Neural progenitor cell (in vitro differentiated cells): ENCODE data around the gene ESPNL. TPM values are rescaled to one million over a fixed set of nuclear protein-coding genes. Genes with fewer than 3 reads are reported as not detected.

ENCODE experiments used
- DNase-seq: peaks from one replicate; pipeline ENCODE4 v3.0.0-alpha.2; 2016; ENCODE audit warnings: low spot score
- H2AFZ ChIP-seq: fragments of 200-600 bp; sonication (generic); replicated peaks from 2 replicates; pipeline ENCODE4 v1.6.1; 2016; ENCODE audit warnings: antibody characterized with exemption
- H3F3A ChIP-seq: fragments of 200-600 bp; sonication (generic); 2 replicates; pipeline ENCODE4 v1.6.1; 2016; ENCODE audit warnings: antibody characterized with exemption, low read depth
- H3K27ac ChIP-seq: fragments of 200-600 bp; sonication (generic); 2 replicates; pipeline ENCODE4 v1.5.1; 2016; ENCODE audit warnings: mild to moderate bottlenecking
- H3K27me3 ChIP-seq: fragments of 200-600 bp; sonication (generic); 2 replicates; pipeline ENCODE4 v1.6.1; 2016; ENCODE audit warnings: mild to moderate bottlenecking, moderate library complexity
- H3K36me3 ChIP-seq: fragments of 200-600 bp; sonication (generic); 2 replicates; pipeline ENCODE4 v1.5.1; 2016
- H3K4me1 ChIP-seq: fragments of 200-600 bp; sonication (generic); 2 replicates; pipeline ENCODE4 v1.6.1; 2016; ENCODE audit warnings: mixed run types
- H3K4me2 ChIP-seq: fragments of 200-600 bp; sonication (generic); 2 replicates; pipeline ENCODE4 v1.6.1; 2016
- H3K4me3 ChIP-seq: fragments of 200-600 bp; sonication (generic); 2 replicates; pipeline ENCODE4 v1.5.1; 2016
- H3K79me2 ChIP-seq: fragments of 200-600 bp; sonication (generic); 2 replicates; pipeline ENCODE4 v1.6.1; 2016; ENCODE audit warnings: low read depth
- H3K9ac ChIP-seq: fragments of 200-600 bp; sonication (generic); 2 replicates; pipeline ENCODE4 v1.6.1; 2016
- H3K9me3 ChIP-seq: fragments of 200-600 bp; sonication (generic); 2 replicates; pipeline ENCODE4 v1.5.1; 2016; ENCODE audit warnings: low read depth
- H4K20me1 ChIP-seq: fragments of 200-600 bp; sonication (generic); 2 replicates; pipeline ENCODE4 v1.6.1; 2016; ENCODE audit warnings: low read depth
- H3K27ac Mint-ChIP-seq: 3 replicates; pipeline ENCODE4 v1.8.0; 2021; ENCODE audit warnings: mixed read lengths
- H3K27me3 Mint-ChIP-seq: 2 replicates; pipeline ENCODE4 v1.8.0; 2022; ENCODE audit warnings: low read depth, mild to moderate bottlenecking, inconsistent platforms, moderate library complexity, mixed read lengths; ENCODE audit not compliant: insufficient read depth
- H3K36me3 Mint-ChIP-seq: 3 replicates; pipeline ENCODE4 v1.8.0; 2021; ENCODE audit warnings: mixed read lengths
- H3K4me1 Mint-ChIP-seq: 3 replicates; pipeline ENCODE4 v1.8.0; 2021; ENCODE audit warnings: mixed read lengths
- H3K4me3 Mint-ChIP-seq: 3 replicates; pipeline ENCODE4 v1.8.0; 2021; ENCODE audit warnings: mild to moderate bottlenecking, moderate library complexity, mixed read lengths
- H3K9me3 Mint-ChIP-seq: 3 replicates; pipeline ENCODE4 v1.8.0; 2020; ENCODE audit warnings: mixed read lengths
- EZH2 ChIP-seq: fragments of 200-600 bp; sonication (generic); IDR thresholded peaks from 2 replicates; pipeline ENCODE4 v1.6.1; 2017; ENCODE audit warnings: antibody characterized with exemption, mild to moderate bottlenecking, moderate library complexity
- EZH2phosphoT487 ChIP-seq: fragments of 200-600 bp; sonication (generic); IDR thresholded peaks from 2 replicates; pipeline ENCODE4 v1.6.1; 2017; ENCODE audit warnings: antibody characterized with exemption
- total RNA-seq: library from RNA; depleted of rRNA; stranded (reverse); fragments of >200 nt; gene quantifications from 2 replicates; pipeline ENCODE4 v1.2.3, GENCODE V29; 2015; ENCODE audit warnings: low replicate concordance
- TF ChIP-seq, protein P1 (sequence below): fragments of 200-600 bp; sonication (generic); IDR thresholded peaks from 2 replicates; pipeline ENCODE4 v1.5.1; 2017; ENCODE audit warnings: antibody characterized with exemption, mild to moderate bottlenecking

The ESPNL gene
- total RNA-seq, 1 donor from 2014 or later = 0.58 TPM

DNA sequence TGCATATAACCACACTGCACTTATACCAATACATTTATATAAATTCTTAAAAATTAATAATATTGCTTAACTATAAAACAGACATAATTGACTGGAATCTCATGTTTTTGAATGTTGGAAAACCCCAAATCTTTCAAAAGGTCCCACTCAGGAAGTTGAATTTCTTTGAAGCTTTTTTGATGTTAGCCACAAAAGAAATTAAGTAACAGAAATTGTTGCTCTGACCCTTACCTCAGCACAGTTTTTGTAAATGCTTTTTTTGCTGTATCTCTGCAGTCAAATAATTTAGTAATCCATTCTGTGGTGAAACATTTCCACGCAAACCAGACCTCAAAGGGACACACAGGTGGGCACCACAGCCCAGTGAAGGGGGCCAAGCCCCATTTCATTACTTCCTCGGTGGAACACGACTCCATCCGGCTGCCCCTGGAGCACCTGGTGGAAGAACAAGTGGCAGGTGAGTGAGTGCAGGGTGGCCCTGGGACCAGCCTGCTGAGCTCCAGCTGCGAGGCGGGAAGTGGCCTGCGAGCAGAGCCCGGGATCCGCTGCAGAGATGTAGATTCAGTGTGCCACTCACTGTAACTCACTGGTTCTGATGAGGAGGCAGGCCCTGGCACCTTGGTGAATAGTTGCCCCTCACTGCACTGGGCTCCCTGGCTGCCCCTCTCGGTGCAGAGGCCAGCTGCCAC is 31.0 kb upstream of the ESPNL start:
- Mint-ChIP-seq H3K36me3 (peaks cover 51% of the 10 kb centered on the region), H3K4me1 (no peaks in the 10 kb centered on the region), H3K27me3 (no peaks in the 10 kb centered on the region), H3K9me3 (peaks cover 4% of the 10 kb centered on the region), H3K27ac (no peak overlapping the region), H3K4me3 (no peak overlapping the region)
- no peaks in the 10 kb centered on the region for H3F3A ChIP-seq
- H3K9ac ChIP-seq = no peak overlapping the region
- no peak for TF ChIP-seq EZH2
- TF ChIP-seq, protein P1, sequence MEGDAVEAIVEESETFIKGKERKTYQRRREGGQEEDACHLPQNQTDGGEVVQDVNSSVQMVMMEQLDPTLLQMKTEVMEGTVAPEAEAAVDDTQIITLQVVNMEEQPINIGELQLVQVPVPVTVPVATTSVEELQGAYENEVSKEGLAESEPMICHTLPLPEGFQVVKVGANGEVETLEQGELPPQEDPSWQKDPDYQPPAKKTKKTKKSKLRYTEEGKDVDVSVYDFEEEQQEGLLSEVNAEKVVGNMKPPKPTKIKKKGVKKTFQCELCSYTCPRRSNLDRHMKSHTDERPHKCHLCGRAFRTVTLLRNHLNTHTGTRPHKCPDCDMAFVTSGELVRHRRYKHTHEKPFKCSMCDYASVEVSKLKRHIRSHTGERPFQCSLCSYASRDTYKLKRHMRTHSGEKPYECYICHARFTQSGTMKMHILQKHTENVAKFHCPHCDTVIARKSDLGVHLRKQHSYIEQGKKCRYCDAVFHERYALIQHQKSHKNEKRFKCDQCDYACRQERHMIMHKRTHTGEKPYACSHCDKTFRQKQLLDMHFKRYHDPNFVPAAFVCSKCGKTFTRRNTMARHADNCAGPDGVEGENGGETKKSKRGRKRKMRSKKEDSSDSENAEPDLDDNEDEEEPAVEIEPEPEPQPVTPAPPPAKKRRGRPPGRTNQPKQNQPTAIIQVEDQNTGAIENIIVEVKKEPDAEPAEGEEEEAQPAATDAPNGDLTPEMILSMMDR = no peak
- TF ChIP-seq EZH2phosphoT487 = no peak
- no peak for DNase-seq
- H3K27ac ChIP-seq = no peak overlapping the region
- H3K27me3 ChIP-seq = no peaks in the 10 kb centered on the region
- peaks cover 12% of the 10 kb centered on the region for H3K79me2 ChIP-seq
- no peaks in the 10 kb centered on the region for H3K4me1 ChIP-seq
- H3K36me3 ChIP-seq = peaks cover 13% of the 10 kb centered on the region
- H3K4me2 ChIP-seq = no peak overlapping the region
- H3K9me3 ChIP-seq = no peaks in the 10 kb centered on the region
- no peak overlapping the region for H3K4me3 ChIP-seq
- H4K20me1 ChIP-seq = no peaks in the 10 kb centered on the region
- H2AFZ ChIP-seq = no peak overlapping the region

DNA sequence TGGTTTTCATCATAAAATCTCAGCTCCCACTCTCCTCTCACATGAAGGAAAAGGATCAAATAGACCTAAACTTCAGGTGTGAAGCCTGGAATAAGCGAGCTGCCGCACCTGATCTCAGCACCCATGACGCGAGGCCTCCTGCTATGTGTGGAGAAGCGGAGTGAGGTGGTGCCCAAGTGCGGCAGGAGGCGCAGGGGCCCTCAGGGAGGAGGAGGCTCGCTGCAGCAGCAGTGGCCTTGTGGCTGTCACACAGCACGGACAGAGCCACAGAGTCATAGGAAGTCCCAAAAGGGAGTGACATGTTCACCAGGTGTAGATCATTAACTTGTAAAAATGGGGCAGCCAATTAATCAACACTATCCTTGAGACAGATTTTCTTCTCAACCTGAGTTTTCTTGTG is 30.3 kb upstream of the ESPNL start:
- Histone ChIP-seq H3K4me3 (no peak overlapping the region), H3K4me1 (no peaks in the 10 kb centered on the region), H4K20me1 (no peaks in the 10 kb centered on the region), H3K36me3 (peaks cover 12% of the 10 kb centered on the region), H3K27ac (no peak overlapping the region), H3K27me3 (no peaks in the 10 kb centered on the region), H3F3A (no peaks in the 10 kb centered on the region), H3K9me3 (no peaks in the 10 kb centered on the region), H3K4me2 (no peak overlapping the region), H3K9ac (no peak overlapping the region), H3K79me2 (peaks cover 5% of the 10 kb centered on the region), H2AFZ (no peak overlapping the region)
- Mint-ChIP-seq H3K27me3 (no peaks in the 10 kb centered on the region), H3K36me3 (peaks cover 52% of the 10 kb centered on the region), H3K9me3 (peaks cover 4% of the 10 kb centered on the region), H3K4me3 (no peak overlapping the region), H3K4me1 (no peaks in the 10 kb centered on the region), H3K27ac (no peak overlapping the region)
- no peak for TF ChIP-seq EZH2
- no peak for TF ChIP-seq EZH2phosphoT487
- TF ChIP-seq, protein P1 = no peak
- no peak for DNase-seq

DNA sequence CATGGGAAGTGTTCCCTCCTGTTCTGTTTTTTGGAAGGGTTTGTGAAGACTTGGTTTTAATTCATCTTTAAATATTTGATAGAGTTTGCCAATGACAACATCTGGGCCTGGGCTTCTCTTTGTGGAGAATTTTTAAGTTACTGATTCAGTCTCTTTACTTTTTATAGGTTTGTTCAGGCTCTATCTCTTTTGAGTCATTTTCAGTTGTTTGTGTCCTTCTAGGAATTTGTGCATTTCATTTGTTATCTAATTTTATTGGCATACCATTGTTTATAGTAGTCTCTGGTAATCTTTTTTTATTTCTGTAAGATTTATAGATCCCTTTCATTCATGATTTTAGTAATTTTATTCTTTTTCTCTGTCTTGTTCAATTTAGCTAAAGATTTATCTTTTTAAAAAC is 24.7 kb upstream of the ESPNL start:
- Histone ChIP-seq H3K4me1 (no peaks in the 10 kb centered on the region), H2AFZ (no peak overlapping the region), H3K4me2 (no peak overlapping the region), H3F3A (no peaks in the 10 kb centered on the region), H3K4me3 (no peak overlapping the region), H3K9ac (no peak overlapping the region), H3K27ac (no peak overlapping the region), H3K27me3 (no peaks in the 10 kb centered on the region), H4K20me1 (no peaks in the 10 kb centered on the region), H3K36me3 (peaks cover 15% of the 10 kb centered on the region), H3K79me2 (peaks cover 17% of the 10 kb centered on the region), H3K9me3 (no peaks in the 10 kb centered on the region)
- no peak for TF ChIP-seq EZH2phosphoT487
- TF ChIP-seq EZH2 = no peak
- TF ChIP-seq, protein P1 = no peak
- no peaks in the 10 kb centered on the region for H3K4me1 Mint-ChIP-seq
- H3K27ac Mint-ChIP-seq = no peak overlapping the region
- peaks cover 8% of the 10 kb centered on the region for H3K9me3 Mint-ChIP-seq
- H3K27me3 Mint-ChIP-seq = no peaks in the 10 kb centered on the region
- peaks cover 58% of the 10 kb centered on the region for H3K36me3 Mint-ChIP-seq
- no peak for DNase-seq
- H3K4me3 Mint-ChIP-seq = no peak overlapping the region
